Mesendoderm (in vitro differentiated cells): ENCODE data around the gene MRPS25.

ENCODE experiments used
- DNase-seq: peaks from one replicate; pipeline ENCODE4 v3.0.0; 2013
- H2AK5ac ChIP-seq: 2 replicates; pipeline ENCODE4 v1.6.1; 2013; ENCODE audit warnings: low read length, inconsistent platforms
- H2BK120ac ChIP-seq: 2 replicates; pipeline ENCODE4 v1.6.1; 2013; ENCODE audit warnings: low read depth, mild to moderate bottlenecking, low read length, moderate library complexity, mixed read lengths
- H2BK15ac ChIP-seq: replicated peaks from 2 replicates; pipeline ENCODE4 v1.6.1; 2013; ENCODE audit warnings: low read depth, mild to moderate bottlenecking, moderate library complexity
- H2BK5ac ChIP-seq: 2 replicates; pipeline ENCODE4 v1.6.1; 2013; ENCODE audit warnings: low read length, inconsistent platforms
- H3K18ac ChIP-seq: 2 replicates; pipeline ENCODE4 v1.6.1; 2013; ENCODE audit warnings: mild to moderate bottlenecking, low read length, mixed read lengths
- H3K23ac ChIP-seq: one replicate; pipeline ENCODE4 v1.6.1; 2013; ENCODE audit warnings: low read length
- H3K27ac ChIP-seq: 2 replicates; pipeline ENCODE4 v1.5.1; 2013; ENCODE audit warnings: low read depth, mild to moderate bottlenecking, inconsistent platforms, low read length, moderate library complexity
- H3K27me3 ChIP-seq: 2 replicates; pipeline ENCODE4 v1.6.1; 2013; ENCODE audit warnings: low read length, control low read depth, mild to moderate bottlenecking, inconsistent platforms; ENCODE audit not compliant: insufficient read depth, poor library complexity
- H3K36me3 ChIP-seq: 2 replicates; pipeline ENCODE4 v1.6.1; 2013; ENCODE audit warnings: low read length, inconsistent platforms; ENCODE audit not compliant: control insufficient read depth, insufficient read depth
- H3K4ac ChIP-seq: one replicate; pipeline ENCODE4 v1.6.1; 2013; ENCODE audit warnings: low read depth, mild to moderate bottlenecking, low read length, moderate library complexity
- H3K4me1 ChIP-seq: 2 replicates; pipeline ENCODE4 v1.6.1; 2013; ENCODE audit warnings: low read depth, low read length, inconsistent platforms; ENCODE audit not compliant: control insufficient read depth
- H3K4me2 ChIP-seq: 2 replicates; pipeline ENCODE4 v1.6.1; 2013; ENCODE audit warnings: low read length
- H3K4me3 ChIP-seq: 2 replicates; pipeline ENCODE4 v1.5.1; 2013; ENCODE audit warnings: mild to moderate bottlenecking, low read length
- H3K56ac ChIP-seq: one replicate; pipeline ENCODE4 v1.6.1; 2013; ENCODE audit warnings: low read length
- H3K79me1 ChIP-seq: 2 replicates; pipeline ENCODE4 v1.6.1; 2013; ENCODE audit warnings: low read length, inconsistent platforms
- H3K79me2 ChIP-seq: 2 replicates; pipeline ENCODE4 v1.6.1; 2013; ENCODE audit warnings: mild to moderate bottlenecking, low read length; ENCODE audit not compliant: control insufficient read depth, insufficient read depth
- H3K9ac ChIP-seq: 2 replicates; pipeline ENCODE4 v1.6.1; 2013; ENCODE audit warnings: low read length, inconsistent platforms
- H4K5ac ChIP-seq: one replicate; pipeline ENCODE4 v1.6.1; 2013; ENCODE audit warnings: low read length
- H4K8ac ChIP-seq: one replicate; pipeline ENCODE4 v1.6.1; 2013; ENCODE audit warnings: low read depth, mild to moderate bottlenecking, control low read depth, low read length, moderate library complexity
- WGBS: extraction: QIAGEN DNeasy Blood & Tissue Kit; methylation state at CpG from one replicate; pipeline ENCODE4 v1.1.7; 2013; ENCODE audit warnings: low lambda C conversion rate, missing lambda C conversion rate; ENCODE audit not compliant: insufficient coverage; ENCODE audit errors: extremely low coverage; 5-methylcytosine and 5-hydroxymethylcytosine counted together

MRPS25 gene

GRCh38 chr3:15023249-15023648 is 41.9 kb downstream of the MRPS25 start:
- no peak overlapping the region for H2AK5ac ChIP-seq
- H3K4me3 ChIP-seq, result no peak overlapping the region
- no peaks in the 10 kb centered on the region for H3K79me1 ChIP-seq
- no peaks in the 10 kb centered on the region for H3K27me3 ChIP-seq
- no peak overlapping the region for H3K23ac ChIP-seq
- H2BK120ac ChIP-seq, result no peak overlapping the region
- no peak overlapping the region for H3K4me2 ChIP-seq
- no peak overlapping the region for H4K8ac ChIP-seq
- H2BK5ac ChIP-seq, result no peak overlapping the region
- H3K27ac ChIP-seq, result no peak overlapping the region
- H4K5ac ChIP-seq, result no peak overlapping the region
- DNase-seq, result no peak
- no CpG with 5 or more reads among the region's 5 CpGs for WGBS
- no peak overlapping the region for H3K56ac ChIP-seq
- H3K4me1 ChIP-seq, result no peaks in the 10 kb centered on the region
- H3K9ac ChIP-seq, result no peak overlapping the region
- H3K79me2 ChIP-seq, result no peaks in the 10 kb centered on the region
- H3K4ac ChIP-seq, result no peak overlapping the region
- peaks cover 18% of the 10 kb centered on the region for H3K36me3 ChIP-seq
- no peak overlapping the region for H2BK15ac ChIP-seq
- H3K18ac ChIP-seq, result no peak overlapping the region

GRCh38 chr3:15017191-15017590 is 47.9 kb downstream of the MRPS25 start:
- Histone ChIP-seq H3K9ac (no peak overlapping the region), H2AK5ac (no peak overlapping the region), H2BK120ac (no peak overlapping the region), H3K4me2 (no peak overlapping the region), H3K79me1 (no peaks in the 10 kb centered on the region), H3K18ac (no peak overlapping the region), H3K23ac (no peak overlapping the region), H3K36me3 (peaks cover 15% of the 10 kb centered on the region), H4K5ac (no peak overlapping the region), H3K56ac (no peak overlapping the region), H3K4me3 (no peak overlapping the region), H2BK15ac (no peak overlapping the region), H3K79me2 (no peaks in the 10 kb centered on the region), H4K8ac (no peak overlapping the region), H2BK5ac (no peak overlapping the region), H3K27ac (no peak overlapping the region), H3K4me1 (no peaks in the 10 kb centered on the region), H3K4ac (no peak overlapping the region), H3K27me3 (no peaks in the 10 kb centered on the region)
- no peak for DNase-seq
- WGBS, result no CpG with 5 or more reads among the region's 2 CpGs

- H3K36me3 ChIP-seq, result peaks cover 12% of the 10 kb centered on the region
Measured at GRCh38 chr3:15015456-15015855, 49.7 kb downstream of the MRPS25 start.

GRCh38 chr3:15014606-15015328 is 50.3 kb downstream of the MRPS25 start:
- Histone ChIP-seq H4K5ac (no peak overlapping the region), H2BK15ac (no peak overlapping the region), H3K23ac (no peak overlapping the region), H3K27ac (no peak overlapping the region), H3K36me3 (peaks cover 11% of the 10 kb centered on the region), H3K79me1 (no peaks in the 10 kb centered on the region), H3K18ac (no peak overlapping the region), H3K4ac (no peak overlapping the region), H3K27me3 (no peaks in the 10 kb centered on the region), H3K79me2 (no peaks in the 10 kb centered on the region), H3K4me3 (no peak overlapping the region), H2BK120ac (no peak overlapping the region), H3K4me2 (no peak overlapping the region), H2AK5ac (no peak overlapping the region), H2BK5ac (no peak overlapping the region), H3K4me1 (no peaks in the 10 kb centered on the region), H3K56ac (no peak overlapping the region), H4K8ac (no peak overlapping the region), H3K9ac (no peak overlapping the region)
- WGBS, result no CpG with 5 or more reads among the region's 3 CpGs
- no peak for DNase-seq

More at GRCh38 chr3:15015456-15015855, 49.7 kb downstream of the MRPS25 start:
- no peak overlapping the region for H3K4me2 ChIP-seq
- H3K23ac ChIP-seq, result no peak overlapping the region
- no peak overlapping the region for H4K5ac ChIP-seq
- no peak for DNase-seq
- H2BK15ac ChIP-seq, result no peak overlapping the region
- H2AK5ac ChIP-seq, result no peak overlapping the region
- H3K79me1 ChIP-seq, result no peaks in the 10 kb centered on the region
- H3K4me1 ChIP-seq, result no peaks in the 10 kb centered on the region
- WGBS, result no CpG with 5 or more reads among the region's 4 CpGs
- no peaks in the 10 kb centered on the region for H3K27me3 ChIP-seq
- H2BK5ac ChIP-seq, result no peak overlapping the region
- H3K18ac ChIP-seq, result no peak overlapping the region
- H2BK120ac ChIP-seq, result no peak overlapping the region
- no peak overlapping the region for H3K9ac ChIP-seq
- H3K4me3 ChIP-seq, result no peak overlapping the region
- H4K8ac ChIP-seq, result no peak overlapping the region
- H3K56ac ChIP-seq, result no peak overlapping the region
- no peak overlapping the region for H3K4ac ChIP-seq
- H3K79me2 ChIP-seq, result no peaks in the 10 kb centered on the region
- no peak overlapping the region for H3K27ac ChIP-seq

- H3K79me1 ChIP-seq, result no peaks in the 10 kb centered on the region
- H3K27ac ChIP-seq, result no peak overlapping the region
- H3K36me3 ChIP-seq, result peaks cover 9% of the 10 kb centered on the region
- H3K4me2 ChIP-seq, result no peak overlapping the region
- DNase-seq, result no peak
- no peak overlapping the region for H3K9ac ChIP-seq
- H3K23ac ChIP-seq, result no peak overlapping the region
- no peak overlapping the region for H2BK120ac ChIP-seq
- H3K4me1 ChIP-seq, result no peaks in the 10 kb centered on the region
- no peak overlapping the region for H2AK5ac ChIP-seq
- no CpG with 5 or more reads among the region's 5 CpGs for WGBS
- H3K4me3 ChIP-seq, result no peak overlapping the region
- H4K8ac ChIP-seq, result no peak overlapping the region
- H2BK5ac ChIP-seq, result no peak overlapping the region
- H3K56ac ChIP-seq, result no peak overlapping the region
- no peaks in the 10 kb centered on the region for H3K79me2 ChIP-seq
- no peaks in the 10 kb centered on the region for H3K27me3 ChIP-seq
- no peak overlapping the region for H2BK15ac ChIP-seq
- no peak overlapping the region for H3K18ac ChIP-seq
- no peak overlapping the region for H4K5ac ChIP-seq
- H3K4ac ChIP-seq, result no peak overlapping the region
Measured at GRCh38 chr3:15011174-15011573, 53.9 kb downstream of the MRPS25 start.

- H2AK5ac ChIP-seq, result no peak overlapping the region
- H3K27ac ChIP-seq, result no peak overlapping the region
- H2BK5ac ChIP-seq, result no peak overlapping the region
- no peaks in the 10 kb centered on the region for H3K27me3 ChIP-seq
- H3K9ac ChIP-seq, result no peak overlapping the region
- H3K79me1 ChIP-seq, result no peaks in the 10 kb centered on the region
- H3K79me2 ChIP-seq, result no peaks in the 10 kb centered on the region
- H3K4me2 ChIP-seq, result no peak overlapping the region
- H2BK120ac ChIP-seq, result no peak overlapping the region
- H3K36me3 ChIP-seq, result peaks cover 9% of the 10 kb centered on the region
- no CpG with 5 or more reads among the region's 1 CpG for WGBS
- H3K4ac ChIP-seq, result no peak overlapping the region
- no peak overlapping the region for H3K23ac ChIP-seq
- no peak overlapping the region for H3K56ac ChIP-seq
- DNase-seq, result no peak
- H4K8ac ChIP-seq, result no peak overlapping the region
- H3K4me3 ChIP-seq, result no peak overlapping the region
- H2BK15ac ChIP-seq, result no peak overlapping the region
- H3K18ac ChIP-seq, result no peak overlapping the region
- H3K4me1 ChIP-seq, result no peaks in the 10 kb centered on the region
- no peak overlapping the region for H4K5ac ChIP-seq
Measured at GRCh38 chr3:15010664-15011063, 54.5 kb downstream of the MRPS25 start.
